SH-SY5Y (cell line): ENCODE data around the gene KRT4.

ENCODE experiments used
- GATA2 ChIP-seq: IDR thresholded peaks from 2 replicates; pipeline ENCODE4 v1.6.1; 2011; ENCODE audit warnings: mild to moderate bottlenecking, low read depth, low read length
- GATA3 ChIP-seq: IDR thresholded peaks from 2 replicates; pipeline ENCODE4 v1.6.1; 2011; ENCODE audit warnings: low read depth, mild to moderate bottlenecking, low read length, moderate library complexity

DNA sequence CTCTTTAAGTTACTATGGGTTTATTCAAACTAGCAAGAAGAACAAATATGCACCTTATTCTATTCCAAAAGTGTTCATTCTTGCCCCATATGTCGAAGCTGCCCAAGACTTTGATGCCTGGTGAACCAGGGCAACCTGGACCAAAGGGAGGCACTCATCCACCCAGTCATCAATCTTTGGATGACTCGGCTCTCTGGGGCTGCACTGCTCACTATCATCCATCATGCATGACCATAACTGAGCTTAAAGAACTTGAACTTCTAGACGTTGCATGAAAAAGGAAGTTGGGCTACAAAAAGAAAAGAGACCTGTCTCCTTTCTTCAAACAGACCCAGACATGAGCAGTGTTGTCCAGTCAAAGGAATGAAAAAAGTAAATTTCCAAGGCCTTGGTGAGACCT, 1.2 kb downstream of the KRT4 start:
- no peak for TF ChIP-seq GATA2
- no peak for TF ChIP-seq GATA3
